GM18526 (cell line): ENCODE results near the gene MRPL16.

Experiments used
- POLR2A ChIP-seq: IDR thresholded peaks from 3 replicates; pipeline ENCODE4 v1.6.1; 2011; ENCODE audit not compliant: insufficient read length; ENCODE audit errors: extremely low read depth

Gene MRPL16

GRCh38 chr11:59779487-59779886 is 31.1 kb downstream of the MRPL16 start:
- TF ChIP-seq POLR2A, result no peak

- TF ChIP-seq POLR2A, result no peak
These were observed 32.5 kb downstream of the MRPL16 start for GRCh38 chr11:59778122-59778521.

GRCh38 chr11:59777104-59777503 is 33.5 kb downstream of the MRPL16 start:
- TF ChIP-seq POLR2A, result no peak

GRCh38 chr11:59776210-59777066 is 34.1 kb downstream of the MRPL16 start:
- TF ChIP-seq POLR2A, result no peak

GRCh38 chr11:59773083-59773440 is 37.5 kb downstream of the MRPL16 start:
- TF ChIP-seq POLR2A, result no peak

- no peak for TF ChIP-seq POLR2A
These were observed 39.0 kb downstream of the MRPL16 start for GRCh38 chr11:59771605-59772004.

- no peak for TF ChIP-seq POLR2A
These were observed 39.7 kb downstream of the MRPL16 start for GRCh38 chr11:59770869-59771268.

- TF ChIP-seq POLR2A, result no peak
These were observed 40.3 kb downstream of the MRPL16 start for GRCh38 chr11:59770319-59770718.

- no peak for TF ChIP-seq POLR2A
These were observed 40.8 kb downstream of the MRPL16 start for GRCh38 chr11:59769828-59770227.

- no peak for TF ChIP-seq POLR2A
These were observed 41.5 kb downstream of the MRPL16 start for GRCh38 chr11:59769111-59769510.

GRCh38 chr11:59767225-59767611 is 43.4 kb downstream of the MRPL16 start:
- no peak for TF ChIP-seq POLR2A

GRCh38 chr11:59766542-59767224 is 43.9 kb downstream of the MRPL16 start:
- TF ChIP-seq POLR2A, result no peak

GRCh38 chr11:59765068-59765735 is 45.4 kb downstream of the MRPL16 start:
- TF ChIP-seq POLR2A, result no peak

GRCh38 chr11:59761993-59762392 is 48.6 kb downstream of the MRPL16 start:
- TF ChIP-seq POLR2A, result no peak

GRCh38 chr11:59760771-59761170 is 49.8 kb downstream of the MRPL16 start:
- no peak for TF ChIP-seq POLR2A

- no peak for TF ChIP-seq POLR2A
These were observed 50.7 kb downstream of the MRPL16 start for GRCh38 chr11:59759900-59760299.

GRCh38 chr11:59758401-59759037 is 52.1 kb downstream of the MRPL16 start:
- TF ChIP-seq POLR2A, result no peak
